Endothelial cell of umbilical vein (primary cell): Measurements from ENCODE around the gene CCDC85C. TPM values are rescaled to one million over a fixed set of nuclear protein-coding genes. Genes with fewer than 3 reads are reported as not detected.

Experiments
- BruUV-seq: library from RNA; stranded (reverse); fragments of 400-500 nt; replicated peaks from 2 replicates; lab custom pipeline; 2021; lab: Mats Ljungman, UMichigan
- CTCF ChIA-PET: fragments of 300-600, 350-600 bp; sonication (Branson Sonifier 250); formaldehyde crosslinking; loops from one replicate; lab custom pipeline; 2021; ENCODE audit warnings: antibody characterized with exemption, inconsistent platforms; lab: Charles Lee
- POLR2A ChIA-PET: fragments of 300-600, 350-600 bp; sonication (Branson Sonifier 250); formaldehyde crosslinking; loops from one replicate; lab custom pipeline; 2021; ENCODE audit warnings: antibody characterized with exemption, inconsistent platforms; lab: Charles Lee
- DNase-seq: peaks from one replicate; pipeline ENCODE4 v3.0.0-alpha.2; 2011; ENCODE audit warnings: low read depth, low spot score
- FAIRE-seq: peaks from 2 replicates; lab custom pipeline; 2011; peaks lifted over from hg19 to GRCh38; lab: Jason Lieb, UNC
- H2AFZ ChIP-seq: 2 replicates; pipeline ENCODE4 v1.6.0; 2012; ENCODE audit warnings: low read depth, low read length, control low read depth, inconsistent platforms
- H3K27ac ChIP-seq: 2 replicates; pipeline ENCODE4 v1.5.1; 2011; ENCODE audit warnings: low read depth, mild to moderate bottlenecking, control low read depth, low read length, moderate library complexity; ENCODE audit not compliant: insufficient read depth
- H3K27me3 ChIP-seq, 2 experiments: 2 replicates each; pipeline versions ENCODE4 v1.6.0 to v1.6.1; 2011; ENCODE audit warnings: low read length in 2 of 2, mixed read lengths in 1 of 2; ENCODE audit not compliant: control insufficient read depth in 2 of 2, insufficient read depth in 2 of 2
- H3K36me3 ChIP-seq, 2 experiments: 2 replicates in 1 of 2; 3 replicates in 1 of 2; pipeline ENCODE4 v1.5.1; 2011; ENCODE audit warnings: low read length in 2 of 2, mild to moderate bottlenecking in 1 of 2, moderate library complexity in 1 of 2; ENCODE audit not compliant: control insufficient read depth in 2 of 2, insufficient read depth in 2 of 2; ENCODE audit errors: extremely low read depth in 1 of 2
- H3K4me1 ChIP-seq: 3 replicates; pipeline ENCODE4 v1.5.1; 2011; ENCODE audit warnings: mild to moderate bottlenecking, low read length; ENCODE audit not compliant: control insufficient read depth, insufficient read depth; ENCODE audit errors: extremely low read depth
- H3K4me2 ChIP-seq: 2 replicates; pipeline ENCODE4 v1.6.1; 2011; ENCODE audit warnings: low read length, control low read depth, mixed read lengths; ENCODE audit not compliant: insufficient read depth
- H3K4me3 ChIP-seq, 3 experiments: fragments of 200-600 bp in 1 of 3; sonication (generic), shearing (Covaris generic) in 1 of 3; replicated peaks in 1 of 3; 2 replicates each; pipeline ENCODE4 v1.5.1; 2011 to 2016; ENCODE audit warnings: control low read depth in 3 of 3, low read length in 3 of 3, mild to moderate bottlenecking in 2 of 3, inconsistent platforms in 1 of 3, low read depth in 1 of 3, moderate library complexity in 1 of 3; ENCODE audit not compliant: insufficient read depth in 1 of 3
- H3K79me2 ChIP-seq: 2 replicates; pipeline ENCODE4 v1.6.0; 2012; ENCODE audit warnings: low read length, inconsistent platforms; ENCODE audit not compliant: control insufficient read depth, insufficient read depth
- H3K9ac ChIP-seq: replicated peaks from 2 replicates; pipeline ENCODE3; 2011; ENCODE audit warnings: low read length, control low read depth; ENCODE audit not compliant: insufficient read depth; ENCODE audit errors: extremely low read depth
- H3K9me1 ChIP-seq: replicated peaks from 3 replicates; pipeline ENCODE4 v1.6.0; 2011; ENCODE audit warnings: mild to moderate bottlenecking, low read length; ENCODE audit not compliant: control insufficient read depth, insufficient read depth; ENCODE audit errors: extremely low read depth
- H3K9me3 ChIP-seq: replicated peaks from 2 replicates; pipeline ENCODE4 v1.5.1; 2012; ENCODE audit warnings: low read length, inconsistent platforms; ENCODE audit not compliant: control insufficient read depth, insufficient read depth
- H4K20me1 ChIP-seq: replicated peaks from 2 replicates; pipeline ENCODE3; 2011; ENCODE audit warnings: mild to moderate bottlenecking, low read length; ENCODE audit not compliant: control insufficient read depth, insufficient read depth; ENCODE audit errors: extremely low read depth
- MYC ChIP-seq: IDR thresholded peaks from one replicate; pipeline ENCODE4 v1.6.1; 2011; ENCODE audit warnings: mild to moderate bottlenecking, low read depth, low read length
- POLR2A ChIP-seq: IDR thresholded peaks from 2 replicates; pipeline ENCODE4 v1.6.1; 2012; ENCODE audit warnings: low read depth, mild to moderate bottlenecking, control low read depth, low read length
- POLR2AphosphoS5 ChIP-seq: IDR thresholded peaks from 2 replicates; pipeline ENCODE4 v1.6.1; 2012; ENCODE audit warnings: low read depth, mild to moderate bottlenecking, control low read depth, low read length, moderate library complexity; ENCODE audit not compliant: insufficient read depth
- dilution Hi-C: fragments of 300-500 bp; cut with MboI; formaldehyde crosslinking; loops from one replicate; pipeline ENCODE4 v1.15.0; 2019; ENCODE audit warnings: low sequenced_read_pairs; ENCODE audit not compliant: extremely low pct_ligation_motif_present
- intact Hi-C: fragments of 100-400 bp; cut with micrococcal nuclease; formaldehyde crosslinking; loops from one replicate; pipeline ENCODE4 v1.10.0; 2022
- polyA plus RNA-seq, 4 experiments: library from polyadenylated mRNA; depleted of rRNA in 3 of 4; stranded (reverse) in 3 of 4; unstranded in 1 of 4; fragments of >200 nt; gene quantifications; 2 replicates each; pipeline versions ENCODE4 v1.2.1 to v1.2.3, GENCODE V29; 2011 to 2012; ENCODE audit warnings: missing spikeins in 1 of 4
- total RNA-seq: library from RNA; stranded (reverse); gene quantifications from 2 replicates; pipeline ENCODE4 v1.2.3, GENCODE V29; 2021
- TF ChIP-seq, protein P1 (sequence below): IDR thresholded peaks from 2 replicates; pipeline ENCODE4 v1.6.1; 2011; ENCODE audit not compliant: insufficient read depth, insufficient read length

Gene CCDC85C
- total and polyA plus RNA-seq, 2 donors (not counting 3 experiments of a cell fraction or from before 2014, with no cell fraction given) = 7.5 to 17.8 TPM

DNA sequence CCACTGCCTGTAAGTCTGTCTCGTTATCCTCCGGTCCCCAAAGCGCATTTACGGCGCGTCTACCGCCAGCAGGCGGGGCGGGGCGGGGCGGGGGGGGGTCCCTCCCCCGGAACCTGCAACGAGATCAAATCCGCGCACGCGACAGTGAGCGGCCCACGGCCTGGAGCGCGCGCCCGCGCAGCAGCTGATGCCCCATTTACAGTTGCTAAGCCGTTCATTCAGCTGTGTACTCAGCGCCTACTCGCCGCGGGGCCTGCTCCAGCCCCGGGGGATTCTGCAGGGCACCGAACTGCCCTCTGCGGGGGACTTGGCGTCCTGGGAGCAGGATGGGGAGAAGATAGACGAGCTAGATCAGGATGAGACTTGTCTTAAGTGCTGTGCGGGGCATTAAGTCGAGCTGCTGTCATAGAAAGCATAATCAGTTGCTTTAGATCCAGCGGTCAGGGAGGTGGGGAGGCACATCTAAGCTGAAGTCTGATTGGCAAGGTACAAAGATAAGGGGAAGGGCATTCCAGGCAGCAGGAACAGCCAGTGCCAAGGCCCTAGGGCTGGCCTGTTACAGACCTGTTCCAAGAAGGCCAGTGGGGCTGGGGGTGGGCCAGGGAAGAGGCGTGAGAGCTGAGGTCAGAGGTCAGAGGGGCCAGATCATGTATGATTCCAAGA, 1.4 kb upstream of the CCDC85C start:
- H3K27me3 ChIP-seq = peaks cover 0 to 5% of the 10 kb centered on the region in 2 experiments
- CTCF ChIA-PET = interaction anchor here (0.6 to 8.0 kb wide), 13 partner anchors 9 to 294 kb away, joined by 3 to 61 read pairs (median 6); no protein-coding TSS in a partner anchor
- no peaks in the 10 kb centered on the region for H4K20me1 ChIP-seq
- TF ChIP-seq, protein P1, sequence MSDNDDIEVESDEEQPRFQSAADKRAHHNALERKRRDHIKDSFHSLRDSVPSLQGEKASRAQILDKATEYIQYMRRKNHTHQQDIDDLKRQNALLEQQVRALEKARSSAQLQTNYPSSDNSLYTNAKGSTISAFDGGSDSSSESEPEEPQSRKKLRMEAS = no peak
- TF ChIP-seq POLR2AphosphoS5 = peak; percentile 38
- no peak for TF ChIP-seq POLR2A
- intact Hi-C loops (loop anchor here (1.0 kb wide), 3 partner anchors 23 to 87 kb away; no protein-coding TSS in a partner anchor), dilution Hi-C loops (no loop called here)
- peak overlapping the region; percentile 73 for H3K9ac ChIP-seq
- peak overlapping the region; percentile 60 for H3K27ac ChIP-seq
- H3K9me3 ChIP-seq = no peaks in the 10 kb centered on the region
- BruUV-seq = no TSS peak
- H3K9me1 ChIP-seq = no peaks in the 10 kb centered on the region
- no peaks in the 10 kb centered on the region for H3K79me2 ChIP-seq
- peak overlapping the region; percentile 68 for H2AFZ ChIP-seq
- H3K36me3 ChIP-seq = no peaks in the 10 kb centered on the region
- peak; percentile 63 for DNase-seq
- POLR2A ChIA-PET = no interaction called here
- peak; percentile 81 for FAIRE-seq
- peaks cover 14% of the 10 kb centered on the region for H3K4me1 ChIP-seq
- H3K4me3 ChIP-seq = peak overlapping the region; percentile 45 to 81 (median 78)
- peak overlapping the region; percentile 57 for H3K4me2 ChIP-seq

DNA sequence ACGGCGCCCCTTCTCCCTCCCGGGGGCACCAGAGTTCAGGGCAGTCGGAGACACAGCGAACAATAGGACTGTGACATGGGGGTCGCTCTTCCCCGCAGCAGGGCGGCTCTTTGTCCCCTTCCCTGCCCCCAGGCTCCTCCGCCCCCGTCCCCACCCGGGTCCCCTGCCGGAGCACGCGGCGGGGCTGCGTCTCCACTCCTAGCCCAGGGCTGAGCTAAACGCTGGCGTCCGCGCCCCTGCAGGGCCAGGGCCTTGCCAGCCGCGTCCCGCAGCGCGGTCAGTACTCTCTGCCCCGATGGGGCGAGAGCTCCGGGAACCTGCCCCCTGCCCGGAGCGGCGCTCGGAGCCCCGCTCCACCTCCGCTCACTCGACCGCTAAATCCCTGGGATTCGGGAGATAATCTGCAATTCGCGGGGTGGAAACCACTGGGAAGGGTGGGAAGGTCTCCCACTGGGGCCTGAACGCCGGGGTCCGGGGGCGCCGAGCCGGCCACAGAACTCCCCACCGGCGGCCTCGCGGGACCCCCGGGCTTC, 825 bp upstream of the CCDC85C start:
- dilution Hi-C loops (no loop called here), intact Hi-C loops (loop anchor here (1.0 to 5.0 kb wide), 6 partner anchors 15 to 147 kb away; no protein-coding TSS in a partner anchor)
- Histone ChIP-seq H3K9me1 (no peaks in the 10 kb centered on the region), H3K27me3 (peaks cover 0 to 5% of the 10 kb centered on the region in 2 experiments), H3K9me3 (no peaks in the 10 kb centered on the region), H3K4me1 (peaks cover 19% of the 10 kb centered on the region), H2AFZ (peak overlapping the region; percentile 68), H3K4me2 (peak overlapping the region; percentile 57), H4K20me1 (no peaks in the 10 kb centered on the region), H3K4me3 (peak overlapping the region; percentile 45 to 81 (median 78)), H3K79me2 (no peaks in the 10 kb centered on the region), H3K9ac (peak overlapping the region; percentile 73), H3K36me3 (no peaks in the 10 kb centered on the region), H3K27ac (peak overlapping the region; percentile 60)
- DNase-seq (peak; percentile 52), FAIRE-seq (no peak)
- TF ChIP-seq MYC (no peak), POLR2A (peak; percentile 8)
- BruUV-seq = TSS peak; percentile 47
- ChIA-PET POLR2A (interaction anchor here (0.8 kb wide), 1 partner anchor 14 kb away, joined by 3 read pairs; no protein-coding TSS in a partner anchor), CTCF (interaction anchor here (0.6 to 8.0 kb wide), 12 partner anchors 9 to 295 kb away, joined by 3 to 61 read pairs (median 6); no protein-coding TSS in a partner anchor)
